GM23338 (cell line): ENCODE measurements around the gene WRNIP1.

ENCODE experiments used
- CREB1 ChIP-seq: fragments of 250-450 bp; sonication (Bioruptor Pico); IDR thresholded peaks from 2 replicates; pipeline ENCODE4 v1.5.0; 2020; ENCODE audit warnings: low read depth, mild to moderate bottlenecking, moderate library complexity
- EZH2 ChIP-seq: fragments of 200-600 bp; sonication (generic); IDR thresholded peaks from one replicate; pipeline ENCODE4 v1.8.0; 2017; ENCODE audit warnings: antibody characterized with exemption, mild to moderate bottlenecking, low read depth; ENCODE audit not compliant: unreplicated experiment
- EZH2phosphoT487 ChIP-seq: fragments of 200-600 bp; sonication (generic); IDR thresholded peaks from one replicate; pipeline ENCODE4 v1.8.1; 2018; ENCODE audit warnings: antibody characterized with exemption; ENCODE audit not compliant: unreplicated experiment
- JUNB ChIP-seq: IDR thresholded peaks from one replicate; pipeline ENCODE4 v1.6.1; 2016; ENCODE audit warnings: antibody characterized with exemption; ENCODE audit not compliant: unreplicated experiment
- NANOG ChIP-seq: IDR thresholded peaks from 2 replicates; pipeline ENCODE4 v1.6.1; 2016; ENCODE audit warnings: antibody characterized with exemption, borderline replicate concordance
- POLR2AphosphoS5 ChIP-seq: IDR thresholded peaks from 2 replicates; pipeline ENCODE4 v1.6.1; 2016; ENCODE audit warnings: antibody characterized with exemption, low read depth
- STAT1 ChIP-seq: IDR thresholded peaks from one replicate; pipeline ENCODE4 v1.6.1; 2016; ENCODE audit warnings: antibody characterized with exemption; ENCODE audit not compliant: unreplicated experiment
- ZNF114 ChIP-seq: fragments of 250-450 bp; sonication (Bioruptor Pico); IDR thresholded peaks from 2 replicates; pipeline ENCODE4 v1.5.0; 2020; ENCODE audit warnings: mild to moderate bottlenecking, moderate library complexity
- ZNF331 ChIP-seq: fragments of 250-450 bp; sonication (Bioruptor Pico); IDR thresholded peaks from 2 replicates; pipeline ENCODE4 v1.5.0; 2020; ENCODE audit warnings: low read depth, mild to moderate bottlenecking, moderate library complexity
- TF ChIP-seq, protein P1 (sequence below), 2 experiments: fragments of 200-600 bp in 1 of 2; sonication (generic) in 1 of 2; conservative IDR thresholded peaks; 2 replicates each; pipeline versions ENCODE4 v1.5.1 to v1.6.1; 2016 to 2017; ENCODE audit warnings: antibody characterized with exemption in 2 of 2, low read depth in 2 of 2, mild to moderate bottlenecking in 2 of 2, moderate library complexity in 1 of 2
- TF ChIP-seq, protein P2 (sequence below): IDR thresholded peaks from one replicate; pipeline ENCODE4 v1.6.1; 2018; ENCODE audit warnings: antibody characterized with exemption; ENCODE audit not compliant: unreplicated experiment
- TF ChIP-seq, protein P3 (sequence below): IDR thresholded peaks from 2 replicates; pipeline ENCODE4 v1.6.1; 2016; ENCODE audit warnings: antibody characterized with exemption

DNA sequence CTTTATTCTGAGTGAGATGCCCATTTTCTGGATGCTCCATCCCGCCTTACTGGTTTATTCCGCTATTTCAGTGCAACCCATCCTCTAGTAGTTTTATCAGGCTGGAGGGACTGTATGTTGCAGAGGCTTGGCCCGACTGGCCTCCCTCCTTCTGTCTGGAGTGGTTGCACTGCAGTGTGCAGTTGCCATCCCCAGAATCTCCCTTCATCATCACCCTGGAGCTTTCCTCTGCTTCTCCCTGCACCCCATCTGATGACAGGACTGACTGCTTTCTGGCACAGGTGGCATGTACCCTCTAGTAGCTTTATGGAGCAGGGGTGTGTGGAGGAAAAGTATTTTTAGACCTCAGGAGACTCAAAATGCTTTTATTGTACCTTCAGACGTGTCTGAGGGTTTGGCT is 21.1 kb downstream of the WRNIP1 start:
- TF ChIP-seq, protein P1, sequence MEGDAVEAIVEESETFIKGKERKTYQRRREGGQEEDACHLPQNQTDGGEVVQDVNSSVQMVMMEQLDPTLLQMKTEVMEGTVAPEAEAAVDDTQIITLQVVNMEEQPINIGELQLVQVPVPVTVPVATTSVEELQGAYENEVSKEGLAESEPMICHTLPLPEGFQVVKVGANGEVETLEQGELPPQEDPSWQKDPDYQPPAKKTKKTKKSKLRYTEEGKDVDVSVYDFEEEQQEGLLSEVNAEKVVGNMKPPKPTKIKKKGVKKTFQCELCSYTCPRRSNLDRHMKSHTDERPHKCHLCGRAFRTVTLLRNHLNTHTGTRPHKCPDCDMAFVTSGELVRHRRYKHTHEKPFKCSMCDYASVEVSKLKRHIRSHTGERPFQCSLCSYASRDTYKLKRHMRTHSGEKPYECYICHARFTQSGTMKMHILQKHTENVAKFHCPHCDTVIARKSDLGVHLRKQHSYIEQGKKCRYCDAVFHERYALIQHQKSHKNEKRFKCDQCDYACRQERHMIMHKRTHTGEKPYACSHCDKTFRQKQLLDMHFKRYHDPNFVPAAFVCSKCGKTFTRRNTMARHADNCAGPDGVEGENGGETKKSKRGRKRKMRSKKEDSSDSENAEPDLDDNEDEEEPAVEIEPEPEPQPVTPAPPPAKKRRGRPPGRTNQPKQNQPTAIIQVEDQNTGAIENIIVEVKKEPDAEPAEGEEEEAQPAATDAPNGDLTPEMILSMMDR (conservative IDR thresholded peaks at IDR 0.05; ENCODE audit: low read depth in 2 of 2), result no peak
- TF ChIP-seq ZNF114 (CRISPR knock-in tag) (no peak), POLR2AphosphoS5 (no peak), NANOG (no peak), STAT1 (no peak), EZH2phosphoT487 (no peak), EZH2 (no peak), JUNB (no peak), ZNF331 (no peak), CREB1 (CRISPR knock-in tag) (no peak)
- TF ChIP-seq, protein P2, sequence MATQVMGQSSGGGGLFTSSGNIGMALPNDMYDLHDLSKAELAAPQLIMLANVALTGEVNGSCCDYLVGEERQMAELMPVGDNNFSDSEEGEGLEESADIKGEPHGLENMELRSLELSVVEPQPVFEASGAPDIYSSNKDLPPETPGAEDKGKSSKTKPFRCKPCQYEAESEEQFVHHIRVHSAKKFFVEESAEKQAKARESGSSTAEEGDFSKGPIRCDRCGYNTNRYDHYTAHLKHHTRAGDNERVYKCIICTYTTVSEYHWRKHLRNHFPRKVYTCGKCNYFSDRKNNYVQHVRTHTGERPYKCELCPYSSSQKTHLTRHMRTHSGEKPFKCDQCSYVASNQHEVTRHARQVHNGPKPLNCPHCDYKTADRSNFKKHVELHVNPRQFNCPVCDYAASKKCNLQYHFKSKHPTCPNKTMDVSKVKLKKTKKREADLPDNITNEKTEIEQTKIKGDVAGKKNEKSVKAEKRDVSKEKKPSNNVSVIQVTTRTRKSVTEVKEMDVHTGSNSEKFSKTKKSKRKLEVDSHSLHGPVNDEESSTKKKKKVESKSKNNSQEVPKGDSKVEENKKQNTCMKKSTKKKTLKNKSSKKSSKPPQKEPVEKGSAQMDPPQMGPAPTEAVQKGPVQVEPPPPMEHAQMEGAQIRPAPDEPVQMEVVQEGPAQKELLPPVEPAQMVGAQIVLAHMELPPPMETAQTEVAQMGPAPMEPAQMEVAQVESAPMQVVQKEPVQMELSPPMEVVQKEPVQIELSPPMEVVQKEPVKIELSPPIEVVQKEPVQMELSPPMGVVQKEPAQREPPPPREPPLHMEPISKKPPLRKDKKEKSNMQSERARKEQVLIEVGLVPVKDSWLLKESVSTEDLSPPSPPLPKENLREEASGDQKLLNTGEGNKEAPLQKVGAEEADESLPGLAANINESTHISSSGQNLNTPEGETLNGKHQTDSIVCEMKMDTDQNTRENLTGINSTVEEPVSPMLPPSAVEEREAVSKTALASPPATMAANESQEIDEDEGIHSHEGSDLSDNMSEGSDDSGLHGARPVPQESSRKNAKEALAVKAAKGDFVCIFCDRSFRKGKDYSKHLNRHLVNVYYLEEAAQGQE, result no peak
- TF ChIP-seq, protein P3, sequence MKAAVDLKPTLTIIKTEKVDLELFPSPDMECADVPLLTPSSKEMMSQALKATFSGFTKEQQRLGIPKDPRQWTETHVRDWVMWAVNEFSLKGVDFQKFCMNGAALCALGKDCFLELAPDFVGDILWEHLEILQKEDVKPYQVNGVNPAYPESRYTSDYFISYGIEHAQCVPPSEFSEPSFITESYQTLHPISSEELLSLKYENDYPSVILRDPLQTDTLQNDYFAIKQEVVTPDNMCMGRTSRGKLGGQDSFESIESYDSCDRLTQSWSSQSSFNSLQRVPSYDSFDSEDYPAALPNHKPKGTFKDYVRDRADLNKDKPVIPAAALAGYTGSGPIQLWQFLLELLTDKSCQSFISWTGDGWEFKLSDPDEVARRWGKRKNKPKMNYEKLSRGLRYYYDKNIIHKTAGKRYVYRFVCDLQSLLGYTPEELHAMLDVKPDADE, result no peak
